DOHH2 (cell line): Measurements from ENCODE around the gene JARID2.

Source experiments
- H3F3A ChIP-seq: fragments of 200-600 bp; sonication (generic), shearing (Covaris generic); 2 replicates; pipeline ENCODE4 v1.6.0; 2016; ENCODE audit warnings: antibody characterized with exemption, mild to moderate bottlenecking; ENCODE audit not compliant: control insufficient read depth, insufficient read depth
- H3K27ac ChIP-seq: fragments of 200-600 bp; sonication (generic); 2 replicates; pipeline ENCODE4 v1.5.1; 2014; ENCODE audit warnings: low read depth, mild to moderate bottlenecking, low read length, moderate library complexity
- H3K27me3 ChIP-seq: fragments of 200-600 bp; sonication (generic); 2 replicates; pipeline ENCODE4 v1.6.1; 2014; ENCODE audit warnings: mild to moderate bottlenecking, low read length, mixed read lengths; ENCODE audit not compliant: control insufficient read depth
- H3K36me3 ChIP-seq: fragments of 200-600 bp; sonication (generic); 2 replicates; pipeline ENCODE4 v1.6.1; 2014; ENCODE audit warnings: mild to moderate bottlenecking, low read length, moderate library complexity, mixed read lengths; ENCODE audit not compliant: control insufficient read depth
- H3K4me1 ChIP-seq: fragments of 200-600 bp; sonication (generic); 2 replicates; pipeline ENCODE4 v1.6.1; 2014; ENCODE audit warnings: mild to moderate bottlenecking, low read length, mixed read lengths; ENCODE audit not compliant: control insufficient read depth
- H3K4me2 ChIP-seq: fragments of 200-600 bp; sonication (generic); 2 replicates; pipeline ENCODE4 v1.6.0; 2014; ENCODE audit warnings: mild to moderate bottlenecking, low read length, moderate library complexity
- H3K4me3 ChIP-seq: fragments of 200-600 bp; sonication (generic); 2 replicates; pipeline ENCODE4 v1.5.1; 2014; ENCODE audit warnings: mild to moderate bottlenecking, low read length, mixed read lengths
- H3K79me2 ChIP-seq: fragments of 200-600 bp; sonication (generic); 2 replicates; pipeline ENCODE4 v1.6.1; 2014; ENCODE audit warnings: mild to moderate bottlenecking, low read length, mixed read lengths; ENCODE audit not compliant: control insufficient read depth
- H3K9me2 ChIP-seq: fragments of 200-600 bp; sonication (generic); replicated peaks from 2 replicates; pipeline ENCODE4 v1.6.1; 2014; ENCODE audit warnings: mild to moderate bottlenecking, low read length, mixed read lengths; ENCODE audit not compliant: control insufficient read depth
- H3K9me3 ChIP-seq: fragments of 200-600 bp; sonication (generic); 2 replicates; pipeline ENCODE4 v1.6.1; 2014; ENCODE audit warnings: antibody characterized with exemption, low read length, mixed read lengths; ENCODE audit not compliant: control insufficient read depth, insufficient read depth
- H4K20me1 ChIP-seq: fragments of 200-600 bp; sonication (generic); 2 replicates; pipeline ENCODE4 v1.6.0; 2014; ENCODE audit warnings: low read depth, mild to moderate bottlenecking, antibody characterized with exemption, low read length, moderate library complexity; ENCODE audit not compliant: control insufficient read depth, insufficient read depth
- CTCF ChIP-seq: fragments of 200-600 bp; sonication (generic); IDR thresholded peaks from one replicate; pipeline ENCODE4 v1.5.1; 2014; ENCODE audit warnings: antibody characterized with exemption, mild to moderate bottlenecking, low read depth, low read length; ENCODE audit not compliant: poor library complexity, severe bottlenecking
- EZH2phosphoT487 ChIP-seq: fragments of 200-600 bp; sonication (generic); IDR thresholded peaks from 2 replicates; pipeline ENCODE4 v1.6.1; 2017; ENCODE audit warnings: borderline replicate concordance, mild to moderate bottlenecking, antibody characterized with exemption, low read length, moderate library complexity, mixed read lengths

JARID2 gene

GRCh38 chr6:15419493-15419892, 173.6 kb downstream of the JARID2 start:
- Histone ChIP-seq H3K9me2 (no peaks in the 10 kb centered on the region), H4K20me1 (no peaks in the 10 kb centered on the region), H3K4me2 (no peak overlapping the region), H3K36me3 (no peaks in the 10 kb centered on the region), H3K79me2 (peaks cover 6% of the 10 kb centered on the region; the same call in 1 of the 2 replicates), H3F3A (no peaks in the 10 kb centered on the region), H3K27me3 (no peaks in the 10 kb centered on the region), H3K27ac (no peak overlapping the region), H3K4me3 (no peak overlapping the region), H3K9me3 (peaks cover 14% of the 10 kb centered on the region; the same call in 1 of the 2 replicates), H3K4me1 (peaks cover 19% of the 10 kb centered on the region)
- TF ChIP-seq CTCF (no peak), EZH2phosphoT487 (no peak)

- H3F3A ChIP-seq = no peaks in the 10 kb centered on the region
- H3K79me2 ChIP-seq = peaks cover 6% of the 10 kb centered on the region; the same call in 1 of the 2 replicates
- H3K36me3 ChIP-seq = no peaks in the 10 kb centered on the region
- peaks cover 19% of the 10 kb centered on the region for H3K4me1 ChIP-seq
- H4K20me1 ChIP-seq = no peaks in the 10 kb centered on the region
- peak overlapping the region; percentile 36 for H3K4me3 ChIP-seq
- H3K27me3 ChIP-seq = no peaks in the 10 kb centered on the region
- peaks cover 14% of the 10 kb centered on the region; the same call in 1 of the 2 replicates for H3K9me3 ChIP-seq
- peak overlapping the region; percentile 62 for H3K4me2 ChIP-seq
- H3K27ac ChIP-seq = peak overlapping the region; percentile 38
- H3K9me2 ChIP-seq = no peaks in the 10 kb centered on the region
- TF ChIP-seq CTCF = no peak
- no peak for TF ChIP-seq EZH2phosphoT487
These were observed 175.1 kb downstream of the JARID2 start for GRCh38 chr6:15420959-15421438.

- Histone ChIP-seq H4K20me1 (no peaks in the 10 kb centered on the region), H3K4me1 (peaks cover 30% of the 10 kb centered on the region), H3K27me3 (no peaks in the 10 kb centered on the region), H3F3A (peaks cover 3% of the 10 kb centered on the region; the same call in 1 of the 2 replicates), H3K9me3 (peaks cover 11% of the 10 kb centered on the region; the same call in 1 of the 2 replicates), H3K4me2 (peak overlapping the region; percentile 62), H3K27ac (no peak overlapping the region), H3K4me3 (no peak overlapping the region), H3K36me3 (no peaks in the 10 kb centered on the region), H3K79me2 (peaks cover 6% of the 10 kb centered on the region; the same call in 1 of the 2 replicates), H3K9me2 (no peaks in the 10 kb centered on the region)
- TF ChIP-seq EZH2phosphoT487 (no peak), CTCF (no peak)
These were observed 176.3 kb downstream of the JARID2 start for GRCh38 chr6:15421945-15422733.
